H1 (cell line): Measurements from ENCODE around the gene DEPDC4. TPM values are rescaled to one million over a fixed set of nuclear protein-coding genes. Genes with fewer than 3 reads are reported as not detected.

ENCODE experiments used
- CTCF ChIA-PET: fragments of 300-600 bp; sonication (Branson Sonifier 250); formaldehyde crosslinking; loops from one replicate; lab custom pipeline; 2021; ENCODE audit not compliant: partially characterized antibody; lab: Charles Lee
- POLR2A ChIA-PET: fragments of 300-600 bp; sonication (Branson Sonifier 250); formaldehyde crosslinking; loops from one replicate; lab custom pipeline; 2021; ENCODE audit warnings: inconsistent platforms; ENCODE audit not compliant: partially characterized antibody; lab: Charles Lee
- DNase-seq, 2 experiments: peaks; one replicate each; pipeline versions ENCODE4 v3.0.0 to v3.0.0-alpha.2; 2010 to 2022; ENCODE audit warnings: low spot score in 2 of 2, low read depth in 1 of 2, mixed read lengths in 1 of 2
- FAIRE-seq: peaks from 2 replicates; lab custom pipeline; 2011; peaks lifted over from hg19 to GRCh38; lab: Jason Lieb, UNC
- H2AFZ ChIP-seq: 2 replicates; pipeline ENCODE4 v1.8.1; 2012; ENCODE audit warnings: low read length, inconsistent platforms
- H2AK5ac ChIP-seq: 2 replicates; pipeline ENCODE4 v1.6.1; 2013; ENCODE audit warnings: low read depth, low read length
- H2BK120ac ChIP-seq: replicated peaks from 2 replicates; pipeline ENCODE3; 2013; ENCODE audit warnings: low read depth, low read length, inconsistent platforms
- H2BK12ac ChIP-seq: 2 replicates; pipeline ENCODE4 v1.6.1; 2013; ENCODE audit warnings: low read depth, low read length
- H2BK15ac ChIP-seq: 2 replicates; pipeline ENCODE4 v1.6.1; 2013; ENCODE audit warnings: low read length
- H2BK20ac ChIP-seq: 2 replicates; pipeline ENCODE4 v1.6.1; 2013; ENCODE audit warnings: low read length
- H2BK5ac ChIP-seq: 2 replicates; pipeline ENCODE4 v1.6.1; 2013; ENCODE audit warnings: low read depth, low read length
- H3K14ac ChIP-seq: 2 replicates; pipeline ENCODE4 v1.6.1; 2013; ENCODE audit warnings: inconsistent platforms; ENCODE audit not compliant: insufficient read length
- H3K18ac ChIP-seq: 2 replicates; pipeline ENCODE4 v1.6.1; 2013; ENCODE audit warnings: low read length; ENCODE audit errors: extremely low read depth
- H3K23ac ChIP-seq: 2 replicates; pipeline ENCODE4 v1.6.1; 2013; ENCODE audit warnings: inconsistent platforms; ENCODE audit not compliant: insufficient read length
- H3K23me2 ChIP-seq: 2 replicates; pipeline ENCODE4 v1.6.1; 2013; ENCODE audit warnings: low read depth, low read length
- H3K27ac ChIP-seq: 2 replicates; pipeline ENCODE4 v1.6.1; 2011; ENCODE audit warnings: low read depth, low read length, inconsistent platforms
- H3K27me3 ChIP-seq, 4 experiments: replicated peaks in 1 of 4; 1 replicate in 1 of 4; 2 replicates in 3 of 4; pipeline versions ENCODE4 v1.6.1 to v1.8.1; 2011 to 2013; ENCODE audit warnings: low read length in 3 of 4, mild to moderate bottlenecking in 3 of 4, inconsistent platforms in 2 of 4, mixed read lengths in 2 of 4, moderate library complexity in 1 of 4; ENCODE audit not compliant: control insufficient read depth in 3 of 4, insufficient read depth in 3 of 4; ENCODE audit errors: extremely low read depth in 1 of 4
- H3K36me3 ChIP-seq, 4 experiments: 2 replicates each; pipeline versions ENCODE4 v1.6.1 to v1.8.1; 2011 to 2013; ENCODE audit warnings: mild to moderate bottlenecking in 4 of 4, low read length in 3 of 4, moderate library complexity in 2 of 4, control low read depth in 1 of 4, inconsistent platforms in 1 of 4; ENCODE audit not compliant: insufficient read depth in 4 of 4, control insufficient read depth in 2 of 4
- H3K4ac ChIP-seq: replicated peaks from 2 replicates; pipeline ENCODE3; 2013; ENCODE audit warnings: low read length, low read depth, mixed read lengths, inconsistent platforms; ENCODE audit not compliant: insufficient read length
- H3K4me1 ChIP-seq, 4 experiments: replicated peaks in 1 of 4; 1 replicate in 1 of 4; 2 replicates in 3 of 4; pipeline versions ENCODE4 v1.6.1 to v1.8.1; 2011 to 2013; ENCODE audit warnings: low read length in 3 of 4, inconsistent platforms in 2 of 4, mixed read lengths in 1 of 4; ENCODE audit not compliant: insufficient read depth in 4 of 4, control insufficient read depth in 3 of 4
- H3K4me2 ChIP-seq, 2 experiments: 2 replicates each; pipeline versions ENCODE4 v1.6.1 to v1.8.1; 2011 to 2013; ENCODE audit warnings: low read depth in 2 of 2, low read length in 2 of 2, control low read depth in 1 of 2, inconsistent platforms in 1 of 2, mild to moderate bottlenecking in 1 of 2; ENCODE audit not compliant: insufficient read depth in 1 of 2
- H3K4me3 ChIP-seq, 4 experiments: fragments of 200-600, 300-600 bp in 1 of 4; sonication (generic), shearing (Covaris generic), sonication (Bioruptor Twin) in 1 of 4; 2 replicates each; pipeline versions ENCODE4 v1.5.1 to v1.8.1; 2011 to 2016; ENCODE audit warnings: low read length in 4 of 4, low read depth in 3 of 4, control low read depth in 2 of 4, inconsistent platforms in 2 of 4, mild to moderate bottlenecking in 2 of 4, mixed read lengths in 1 of 4, moderate library complexity in 1 of 4; ENCODE audit not compliant: insufficient read depth in 2 of 4; ENCODE audit errors: extremely low read depth in 1 of 4
- H3K56ac ChIP-seq: replicated peaks from 2 replicates; pipeline ENCODE3; 2013; ENCODE audit warnings: low read depth, mild to moderate bottlenecking, mixed read lengths, low read length, inconsistent platforms; ENCODE audit not compliant: insufficient read length
- H3K79me1 ChIP-seq: 2 replicates; pipeline ENCODE4 v1.6.1; 2013; ENCODE audit warnings: low read depth, low read length, control low read depth
- H3K79me2 ChIP-seq, 2 experiments: 2 replicates each; pipeline versions ENCODE4 v1.6.1 to v1.8.1; 2012 to 2013; ENCODE audit warnings: low read length in 2 of 2, mild to moderate bottlenecking in 2 of 2, inconsistent platforms in 1 of 2; ENCODE audit not compliant: insufficient read depth in 2 of 2, control insufficient read depth in 1 of 2
- H3K9ac ChIP-seq, 4 experiments: replicated peaks in 1 of 4; 1 replicate in 1 of 4; 2 replicates in 3 of 4; pipeline versions ENCODE4 v1.6.1 to v1.8.1; 2011 to 2013; ENCODE audit warnings: low read depth in 3 of 4, low read length in 3 of 4, control low read depth in 2 of 4, mild to moderate bottlenecking in 2 of 4, moderate library complexity in 2 of 4, inconsistent platforms in 1 of 4; ENCODE audit errors: extremely low read depth in 1 of 4
- H3K9me3 ChIP-seq, 2 experiments: 2 replicates each; pipeline versions ENCODE4 v1.6.1 to v1.8.1; 2012 to 2013; ENCODE audit warnings: mild to moderate bottlenecking in 2 of 2, moderate library complexity in 2 of 2, control low read depth in 1 of 2, inconsistent platforms in 1 of 2, low read depth in 1 of 2, low read length in 1 of 2, mixed read lengths in 1 of 2; ENCODE audit not compliant: insufficient read depth in 2 of 2
- H4K20me1 ChIP-seq, 2 experiments: replicated peaks in 1 of 2; 2 replicates each; pipeline versions ENCODE3 to v1.8.1; 2011 to 2013; ENCODE audit warnings: inconsistent platforms in 2 of 2, low read length in 2 of 2, mild to moderate bottlenecking in 1 of 2; ENCODE audit not compliant: insufficient read depth in 2 of 2, control insufficient read depth in 1 of 2
- H4K5ac ChIP-seq: 2 replicates; pipeline ENCODE4 v1.6.1; 2013; ENCODE audit warnings: low read length, low read depth, mixed read lengths, inconsistent platforms; ENCODE audit not compliant: insufficient read length
- H4K8ac ChIP-seq: 2 replicates; pipeline ENCODE4 v1.8.0; 2013; ENCODE audit warnings: mild to moderate bottlenecking, moderate library complexity, low read length, inconsistent platforms; ENCODE audit not compliant: insufficient read depth; ENCODE audit errors: extremely low read depth
- H4K91ac ChIP-seq: replicated peaks from 2 replicates; pipeline ENCODE3; 2013; ENCODE audit warnings: low read length, mixed read lengths, inconsistent platforms; ENCODE audit not compliant: insufficient read length
- ASH2L ChIP-seq: fragments of 200-600, 300-600 bp; sonication (generic); IDR thresholded peaks from one replicate; pipeline ENCODE4 v1.7.1; 2017; ENCODE audit warnings: low read length
- BCL11A ChIP-seq, 2 experiments: IDR thresholded peaks; one replicate each; pipeline ENCODE4 v1.6.1; 2011; ENCODE audit warnings: low read depth in 2 of 2, low read length in 2 of 2, mild to moderate bottlenecking in 2 of 2
- BRCA1 ChIP-seq: IDR thresholded peaks from 2 replicates; pipeline ENCODE4 v1.6.1; 2012; ENCODE audit warnings: low read depth, low read length, improper control_type of control experiment
- HDAC2 ChIP-seq, 2 experiments: fragments of 300-600 bp in 1 of 2; sonication (generic) in 1 of 2; IDR thresholded peaks; 2 replicates each; pipeline ENCODE4 v1.6.1; 2011 to 2012; ENCODE audit warnings: low read depth in 2 of 2, low read length in 2 of 2, mild to moderate bottlenecking in 2 of 2, moderate library complexity in 2 of 2, borderline replicate concordance in 1 of 2, inconsistent platforms in 1 of 2
- WGBS, 2 experiments: shearing (Covaris generic) in 1 of 2; methylation state at CpG; one replicate each; pipeline versions ENCODE4 v1.1.6 to v1.1.7; 2013 to 2015; ENCODE audit warnings: low lambda C conversion rate in 2 of 2, mixed read lengths in 2 of 2, inconsistent platforms in 1 of 2, low coverage in 1 of 2, missing lambda C conversion rate in 1 of 2; ENCODE audit not compliant: insufficient replicate concordance in 2 of 2, insufficient coverage in 1 of 2, insufficient read length in 1 of 2; ENCODE audit errors: extremely low coverage in 1 of 2, missing lambda C conversion rate in 1 of 2; 5-methylcytosine and 5-hydroxymethylcytosine counted together
- polyA plus RNA-seq, 7 experiments: library from polyadenylated mRNA; depleted of rRNA in 3 of 7; stranded (reverse) in 5 of 7; unstranded in 2 of 7; fragments of >200 nt in 5 of 7; fragments of 200-250 nt in 2 of 7; gene quantifications; 1 replicate in 5 of 7; 2 replicates in 1 of 7; 4 replicates in 1 of 7; pipeline versions ENCODE4 v1.2.1 to v1.2.3, GENCODE V29; 2011 to 2013; ENCODE audit warnings: missing spikeins in 2 of 7, mixed read lengths in 2 of 7
- total RNA-seq: library from RNA; stranded (reverse); fragmentation: NEBNext Ultra II Directional; extraction: Animal tissue kit (Norgen Biotek cat#: 25700); gene quantifications from 2 replicates; pipeline ENCODE4 v1.2.1, GENCODE V29; 2021

Gene DEPDC4
- total and polyA plus RNA-seq, 2 of the 8 experiments (the other 6 are each of a cell fraction or from before 2014, with no cell fraction given) = 0.80 to 3.8 TPM

DNA sequence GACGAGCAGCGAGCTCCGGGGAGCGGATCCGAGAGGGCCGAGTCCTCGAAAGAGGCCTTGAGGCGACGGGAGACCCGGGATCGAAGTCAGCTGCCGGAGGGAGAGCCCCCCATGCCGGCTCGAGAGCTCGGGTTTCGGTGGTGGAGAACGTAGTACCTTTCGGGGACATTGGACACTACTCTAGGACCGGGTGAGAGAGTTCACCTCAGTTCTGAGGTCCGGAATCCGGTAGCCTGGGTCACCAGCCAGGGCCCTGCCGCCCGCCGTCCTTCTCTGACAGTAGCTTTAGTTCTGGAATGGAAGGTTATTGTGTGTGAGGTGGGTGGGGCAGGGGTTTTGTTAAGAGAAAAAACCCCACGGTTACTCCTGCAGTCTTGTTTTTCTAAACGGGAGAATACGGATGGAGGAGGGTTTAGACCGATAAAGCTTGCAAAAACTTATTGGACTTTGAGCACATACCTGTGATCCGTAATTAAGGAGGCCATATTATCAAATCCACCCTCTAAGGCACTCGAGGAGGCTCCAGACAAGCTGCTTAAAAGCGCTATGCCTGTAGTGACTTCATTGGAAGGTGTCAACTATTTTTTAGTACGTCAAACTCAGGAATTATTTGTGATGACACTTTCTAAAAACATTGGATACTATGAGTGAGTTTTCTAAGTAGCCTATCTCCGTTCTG, 863 bp upstream of the DEPDC4 start:
- CTCF ChIA-PET = interaction anchor here (1.0 to 1.6 kb wide), 2 partner anchors 11 to 38 kb away, joined by 3 to 6 read pairs; no protein-coding TSS in a partner anchor
- Histone ChIP-seq H3K14ac (no peak overlapping the region), H2BK5ac (peak overlapping the region; percentile 81; the same call in 1 of the 2 replicates), H4K5ac (no peak overlapping the region), H2BK12ac (no peak overlapping the region), H3K4me3 (peak overlapping the region; percentile 77 to 94 (median 84)), H3K27me3 (no peaks in the 10 kb centered on the region), H2AFZ (peak overlapping the region; percentile 22; the same call in 1 of the 2 replicates), H2BK15ac (no peak overlapping the region), H4K20me1 (peaks cover 0 to 7% of the 10 kb centered on the region in 2 experiments), H3K23ac (no peak overlapping the region), H3K9ac (peak overlapping the region; percentile 65 to 86 (median 74)), H2AK5ac (no peak overlapping the region), H4K8ac (peak overlapping the region; percentile 91; the same call in 1 of the 2 replicates), H3K4me2 (peak overlapping the region; percentile 79 to 84), H3K4ac (no peak overlapping the region), H2BK20ac (no peak overlapping the region), H3K27ac (peak overlapping the region; percentile 74), H4K91ac (no peak overlapping the region), H2BK120ac (no peak overlapping the region), H3K18ac (0 out of 2 replicates have a peak overlapping the region, but pooled peaks have one; percentile 20), H3K56ac (peak overlapping the region; percentile 26), H3K23me2 (0 out of 2 replicates have a peak, but pooled peaks cover 4% of the 10 kb centered on the region), H3K36me3 (no peaks in the 10 kb centered on the region), H3K79me2 (peaks cover 0 to 51% of the 10 kb centered on the region in 2 experiments; a peak in 3 of 4 replicates), H3K9me3 (no peaks in the 10 kb centered on the region), H3K4me1 (peaks cover 0 to 9% (median 3%) of the 10 kb centered on the region in 4 experiments; a peak in 3 of 7 replicates), H3K79me1 (no peaks in the 10 kb centered on the region)
- POLR2A ChIA-PET = interaction anchor here (0.5 to 1.9 kb wide), 6 partner anchors 11 to 911 kb away, joined by 3 to 11 read pairs (median 4); no protein-coding TSS in a partner anchor
- FAIRE-seq (no peak), DNase-seq (peak in 1 of 2 experiments; percentile 71)
- TF ChIP-seq BRCA1 (no peak), BCL11A (IDR thresholded peaks at IDR 0.05; ENCODE audit: low read depth in 2 of 2, low read length in 2 of 2) (no peak), ASH2L (peak; percentile 69), HDAC2 (IDR thresholded peaks at IDR 0.05; ENCODE audit: borderline replicate concordance in 1 of 2, low read depth in 2 of 2, low read length in 2 of 2) (peak in 1 of 2 experiments; percentile 0; a peak in 1 of 4 replicates)
- WGBS, 2 experiments = 3% methylated on average over 33 of the region's 33 CpGs; no CpG with 5 or more reads in 1 of the 2 experiments
